HCT116 (cell line): ENCODE data around the gene HOXC4. TPM values are rescaled to one million over a fixed set of nuclear protein-coding genes. Genes with fewer than 3 reads are reported as not detected.

Experiments used
- ATAC-seq: fragments of 200-7000 bp; cut with Tn5 transposase; 2 replicates; pipeline ENCODE4 v1.9.1; 2020; ENCODE audit warnings: mild to moderate bottlenecking, moderate library complexity
- BruUV-seq: library from RNA; stranded (reverse); fragments of 400-500 nt; replicated peaks from 2 replicates; lab custom pipeline; 2021; lab: Mats Ljungman, UMichigan
- CTCF ChIA-PET: fragments of 300-600 bp; sonication (Branson Sonifier 250); formaldehyde crosslinking; loops from one replicate; lab custom pipeline; 2021; ENCODE audit warnings: antibody characterized with exemption; lab: Charles Lee
- POLR2A ChIA-PET: fragments of 300-600, 350-600 bp; sonication (Branson Sonifier 250); formaldehyde crosslinking; loops from one replicate; lab custom pipeline; 2021; ENCODE audit warnings: antibody characterized with exemption; lab: Charles Lee
- RAD21 ChIA-PET, 2 experiments: fragments of 300-600 bp; sonication (Branson Sonifier 250); formaldehyde crosslinking; loops; one replicate each; lab custom pipeline; 2023; ENCODE audit warnings: low total read pairs in 2 of 2; ENCODE audit not compliant: uncharacterized antibody in 2 of 2, unreplicated experiment in 2 of 2, low non-redundant PET in 1 of 2; lab: Charles Lee
- DNase-seq: peaks from one replicate; pipeline ENCODE4 v3.0.0-alpha.2; 2010; ENCODE audit warnings: low read depth, low spot score
- H2AFZ ChIP-seq: fragments of 200-600 bp; shearing (Covaris generic), sonication (generic); 2 replicates; pipeline ENCODE4 v1.6.1; 2017; ENCODE audit warnings: low read depth, mixed run types, mixed read lengths, antibody characterized with exemption, low read length; ENCODE audit not compliant: poor library complexity, severe bottlenecking
- H3K27ac ChIP-seq: 2 replicates; pipeline ENCODE4 v1.5.1; 2012; ENCODE audit warnings: low read depth, low read length
- H3K27me3 ChIP-seq: fragments of 200-600 bp; sonication (generic); 2 replicates; pipeline ENCODE4 v1.6.1; 2016; ENCODE audit warnings: mixed run types, low read length, mixed read lengths; ENCODE audit not compliant: insufficient read depth
- H3K36me3 ChIP-seq, 2 experiments: fragments of 200-500 bp in 1 of 2; fragments of 200-600 bp in 1 of 2; sonication (Bioruptor generic) in 1 of 2; sonication (generic) in 1 of 2; 2 replicates each; pipeline versions ENCODE4 v1.5.1 to v1.6.1; 2014 to 2016; ENCODE audit warnings: low read length in 2 of 2, inconsistent platforms in 1 of 2, mixed read lengths in 1 of 2, mixed run types in 1 of 2; ENCODE audit not compliant: insufficient read depth in 2 of 2, control insufficient read depth in 1 of 2
- H3K4me1 ChIP-seq, 2 experiments: fragments of 200-600 bp in 1 of 2; sonication (generic) in 1 of 2; 2 replicates each; pipeline versions ENCODE4 v1.5.1 to v1.6.1; 2012 to 2017; ENCODE audit warnings: low read length in 2 of 2, inconsistent platforms in 1 of 2, mild to moderate bottlenecking in 1 of 2, mixed read lengths in 1 of 2, mixed run types in 1 of 2, moderate library complexity in 1 of 2; ENCODE audit not compliant: insufficient read depth in 2 of 2, control insufficient read depth in 1 of 2
- H3K4me2 ChIP-seq: fragments of 200-600 bp; sonication (generic); 2 replicates; pipeline ENCODE4 v1.6.1; 2017; ENCODE audit warnings: mixed run types, low read length, mixed read lengths
- H3K4me3 ChIP-seq, 2 experiments: fragments of 200-600 bp in 1 of 2; sonication (generic) in 1 of 2; replicated peaks in 1 of 2; 2 replicates each; pipeline ENCODE4 v1.5.1; 2011 to 2016; ENCODE audit warnings: low read length in 2 of 2, control low read depth in 1 of 2, low read depth in 1 of 2, mild to moderate bottlenecking in 1 of 2, mixed read lengths in 1 of 2, mixed run types in 1 of 2
- H3K79me2 ChIP-seq: fragments of 200-600 bp; sonication (generic); 2 replicates; pipeline ENCODE4 v1.6.1; 2017; ENCODE audit warnings: mild to moderate bottlenecking, mixed run types, low read length, moderate library complexity, mixed read lengths; ENCODE audit not compliant: insufficient read depth
- H3K9ac ChIP-seq: fragments of 200-600 bp; sonication (generic); 2 replicates; pipeline ENCODE4 v1.6.1; 2016; ENCODE audit warnings: low read length, mixed read lengths
- H3K9me2 ChIP-seq: fragments of 200-600 bp; sonication (generic), shearing (Covaris generic); 2 replicates; pipeline ENCODE4 v1.6.1; 2017; ENCODE audit warnings: mixed run types, mild to moderate bottlenecking, moderate library complexity; ENCODE audit not compliant: insufficient read depth
- H3K9me3 ChIP-seq, 2 experiments: fragments of 200-500 bp in 1 of 2; fragments of 200-600 bp in 1 of 2; sonication (Bioruptor generic) in 1 of 2; sonication (generic) in 1 of 2; 2 replicates each; pipeline ENCODE4 v1.6.1; 2014 to 2017; ENCODE audit warnings: low read length in 2 of 2, mixed read lengths in 2 of 2, inconsistent platforms in 1 of 2, low read depth in 1 of 2, mild to moderate bottlenecking in 1 of 2, mixed run types in 1 of 2, moderate library complexity in 1 of 2; ENCODE audit not compliant: control insufficient read depth in 1 of 2, insufficient read depth in 1 of 2
- H4K20me1 ChIP-seq: fragments of 200-600 bp; sonication (generic), shearing (Covaris generic); 2 replicates; pipeline ENCODE4 v1.6.1; 2017; ENCODE audit warnings: mixed run types, mild to moderate bottlenecking, moderate library complexity; ENCODE audit not compliant: insufficient read depth
- CBX3 ChIP-seq: IDR thresholded peaks from 2 replicates; pipeline ENCODE4 v1.6.1; 2012; ENCODE audit warnings: low read depth
- EGR1 ChIP-seq: IDR thresholded peaks from 2 replicates; pipeline ENCODE4 v1.6.1; 2012; ENCODE audit warnings: low read depth
- EZH2phosphoT487 ChIP-seq: fragments of 200-600 bp; IDR thresholded peaks from 2 replicates; pipeline ENCODE4 v1.6.1; 2018; ENCODE audit warnings: antibody characterized with exemption, borderline replicate concordance
- POLR2AphosphoS5 ChIP-seq: IDR thresholded peaks from 2 replicates; pipeline ENCODE4 v1.6.1; 2011; ENCODE audit warnings: mild to moderate bottlenecking, low read depth, low read length, moderate library complexity
- SP1 ChIP-seq: IDR thresholded peaks from 2 replicates; pipeline ENCODE4 v1.6.1; 2012; ENCODE audit warnings: low read depth
- TCF7L2 ChIP-seq: IDR thresholded peaks from 2 replicates; pipeline ENCODE4 v1.7.0; 2011; ENCODE audit warnings: borderline replicate concordance, inconsistent platforms; ENCODE audit not compliant: insufficient read depth, insufficient read length; ENCODE audit errors: extremely low read depth
- YY1 ChIP-seq: IDR thresholded peaks from 2 replicates; pipeline ENCODE4 v1.6.1; 2011; ENCODE audit warnings: low read length, low read depth, moderate library complexity, mild to moderate bottlenecking; ENCODE audit not compliant: insufficient replicate concordance; ENCODE audit errors: extremely low read depth
- ZBTB33 ChIP-seq: IDR thresholded peaks from 2 replicates; pipeline ENCODE4 v1.6.1; 2011; ENCODE audit warnings: mild to moderate bottlenecking, low read length, moderate library complexity; ENCODE audit not compliant: insufficient replicate concordance; ENCODE audit errors: extremely low read depth
- ZFX ChIP-seq: fragments of 450-650 bp; IDR thresholded peaks from 2 replicates; pipeline ENCODE4 v1.6.1; 2017
- ZNF274 ChIP-seq: fragments of 200-500 bp; sonication (Bioruptor generic); IDR thresholded peaks from 2 replicates; pipeline ENCODE4 v1.6.1; 2014; ENCODE audit warnings: mild to moderate bottlenecking, low read depth, low read length, inconsistent platforms
- intact Hi-C: fragments of 100-400 bp; cut with micrococcal nuclease; formaldehyde crosslinking; loops from 2 replicates; pipeline ENCODE4 v1.10.0; 2022
- total RNA-seq: library from RNA; stranded (reverse); gene quantifications from one replicate; pipeline ENCODE4 v1.2.1, GENCODE V29; 2021; ENCODE audit not compliant: unreplicated experiment

The HOXC4 gene
- total RNA-seq, 1 experiment from 2014 or later: 1.5 TPM

GRCh38 chr12:54040648-54041047, 13.0 kb upstream of the HOXC4 start:
- TF ChIP-seq TCF7L2: no peak
- no peak for TF ChIP-seq ZBTB33
- TF ChIP-seq EGR1: no peak
- no peak for TF ChIP-seq ZFX
- no peak for TF ChIP-seq CBX3
- no peak for TF ChIP-seq EZH2phosphoT487
- no peak for TF ChIP-seq POLR2AphosphoS5
- TF ChIP-seq SP1: no peak
- TF ChIP-seq ZNF274: no peak
- TF ChIP-seq YY1: no peak
- no peaks in the 10 kb centered on the region for H3K79me2 ChIP-seq
- H3K36me3 ChIP-seq: no peaks in the 10 kb centered on the region
- no peaks in the 10 kb centered on the region for H3K27me3 ChIP-seq
- H3K9me3 ChIP-seq: no peaks in the 10 kb centered on the region
- CTCF ChIA-PET: interaction anchor here (1.1 to 1.3 kb wide), 2 partner anchors 23 to 151 kb away, joined by 3 to 4 read pairs; no protein-coding TSS in a partner anchor
- POLR2A ChIA-PET: no interaction called here
- intact Hi-C loops: no loop called here
- no peak overlapping the region for H3K4me2 ChIP-seq
- no peak overlapping the region for H3K27ac ChIP-seq
- DNase-seq (no peak), ATAC-seq (no peak)
- peaks cover 0 to 12% of the 10 kb centered on the region in 2 experiments; a peak in 3 of 4 replicates for H3K4me1 ChIP-seq
- no peak overlapping the region for H3K9ac ChIP-seq
- H4K20me1 ChIP-seq: no peaks in the 10 kb centered on the region
- H3K9me2 ChIP-seq: no peaks in the 10 kb centered on the region
- no TSS peak for BruUV-seq
- no peak overlapping the region for H3K4me3 ChIP-seq
- RAD21 ChIA-PET: no interaction called here
- no peak overlapping the region for H2AFZ ChIP-seq
